ENCODE data around the gene PSMD12.
A peak's percentile ranks its signal among the peaks of the same experiment; 100 is the strongest.
"Not testable (repeated sequence)": the region's sequence is repeated elsewhere in the genome, so short reads cannot be mapped to it uniquely, and the experiment has no call there.

PSMD12 gene

GRCh38 chr17:67366193-67367157 is at the start of gene PSMD12:
Gene PSMD12 (minus strand): TSS chr17:67366577. CDS start chr17:67366519, 58 bp downstream.
- DNase-seq, result peak; percentile 97 to 99

DNA sequence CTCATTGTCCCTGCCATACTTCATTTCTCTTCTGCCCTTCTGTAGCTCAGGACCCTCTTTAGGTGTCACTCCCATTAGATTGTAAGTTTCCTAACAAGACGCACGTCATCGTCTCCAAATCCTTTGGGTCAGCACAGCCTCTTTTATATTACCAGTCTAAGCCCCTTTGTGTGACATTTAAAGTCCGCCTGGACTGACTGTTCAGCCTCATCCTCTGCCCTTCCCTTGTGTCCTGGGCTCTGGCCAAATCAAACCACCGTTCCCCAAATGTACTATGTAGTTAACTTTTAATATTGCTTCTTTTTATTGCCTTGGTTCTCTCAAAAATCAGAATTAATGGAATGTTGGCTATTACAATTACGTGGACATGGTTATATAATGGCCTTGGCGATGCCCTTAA is 48.9 kb upstream of the PSMD12 start:
- DNase-seq, result no peak

DNA sequence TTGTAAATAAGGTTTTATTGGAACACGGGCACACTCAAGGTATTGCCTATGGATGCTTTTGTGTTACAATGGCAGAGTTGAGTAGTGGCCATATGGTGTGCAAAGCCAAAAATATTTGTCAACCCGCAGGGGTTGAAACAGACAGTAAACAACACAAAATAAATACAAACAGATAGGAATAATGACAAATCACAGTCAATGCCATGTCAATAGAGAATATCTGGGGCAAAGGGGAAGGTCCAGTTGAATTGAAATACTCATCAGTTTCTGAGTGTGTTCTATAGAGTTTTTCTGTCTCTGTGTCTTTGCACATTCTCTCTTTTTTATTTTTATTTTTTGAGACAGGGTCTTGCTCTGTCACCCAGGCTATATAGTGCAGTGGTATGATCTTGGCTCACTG is 48.2 kb upstream of the PSMD12 start:
- no peak for DNase-seq

DNA sequence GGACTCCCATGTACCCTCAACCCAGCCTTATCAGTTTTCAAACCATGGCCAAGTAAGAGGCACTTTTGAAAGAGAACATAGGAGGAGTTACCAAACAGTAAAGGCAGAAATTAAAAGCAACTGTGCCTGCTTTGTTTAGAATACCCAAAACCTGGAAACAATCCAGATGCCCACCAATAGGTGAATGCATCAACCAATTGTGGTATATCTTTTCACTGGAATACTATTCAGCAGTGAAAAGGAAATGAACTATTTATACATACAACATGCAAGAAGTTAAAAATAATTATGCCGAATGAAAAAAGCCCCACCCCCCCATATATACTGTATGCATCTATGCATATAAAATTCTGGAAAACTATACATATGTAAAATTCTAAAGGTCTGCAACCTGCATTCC is 47.8 kb upstream of the PSMD12 start:
- DNase-seq, result no peak

GRCh38 chr17:67413388-67413787 is 47.0 kb upstream of the PSMD12 start:
- DNase-seq, result no peak

DNA sequence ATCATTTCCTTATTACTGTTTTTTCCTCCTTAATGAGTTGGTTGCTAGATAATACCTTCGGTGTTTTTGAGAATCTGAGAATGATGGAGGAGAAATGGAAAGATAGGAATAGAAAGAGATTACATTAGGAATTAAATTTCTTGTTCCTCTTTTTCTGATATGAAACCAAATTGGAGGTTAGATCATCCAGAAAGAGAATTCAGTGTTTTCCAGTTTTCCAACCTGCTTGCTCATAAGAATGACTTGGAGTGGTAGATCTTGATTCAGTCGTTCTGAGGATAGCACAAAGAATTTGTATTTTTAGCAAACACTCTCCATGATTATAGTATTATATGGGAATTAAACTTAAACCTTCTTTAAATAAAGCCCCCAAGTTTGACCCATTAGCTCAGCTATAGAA is 46.6 kb upstream of the PSMD12 start:
- no peak for DNase-seq

DNA sequence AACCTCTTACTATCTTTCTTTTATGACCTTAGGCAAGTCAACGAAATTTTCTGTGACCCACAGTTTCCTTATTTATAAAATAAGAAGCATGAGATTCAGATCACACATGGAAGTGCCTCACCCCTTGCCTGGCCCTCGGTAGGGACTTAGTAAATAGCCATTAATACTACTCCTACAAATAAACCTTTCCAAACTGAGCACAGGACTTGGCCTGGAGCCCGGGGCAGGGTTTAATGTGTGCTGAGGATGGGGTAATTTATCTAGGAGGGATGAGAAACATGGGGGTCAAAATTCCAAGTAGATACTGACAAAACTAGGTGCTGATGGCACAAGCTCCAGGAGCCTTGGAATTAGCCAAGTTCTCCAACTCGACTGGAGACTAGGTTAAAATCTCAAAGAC is 45.7 kb upstream of the PSMD12 start:
- no peak for DNase-seq

GRCh38 chr17:67411397-67411796 is 45.0 kb upstream of the PSMD12 start:
- DNase-seq, result no peak

- not testable (repeated sequence) for DNase-seq
Measured at GRCh38 chr17:67408455-67408830, 42.1 kb upstream of the PSMD12 start.

DNA sequence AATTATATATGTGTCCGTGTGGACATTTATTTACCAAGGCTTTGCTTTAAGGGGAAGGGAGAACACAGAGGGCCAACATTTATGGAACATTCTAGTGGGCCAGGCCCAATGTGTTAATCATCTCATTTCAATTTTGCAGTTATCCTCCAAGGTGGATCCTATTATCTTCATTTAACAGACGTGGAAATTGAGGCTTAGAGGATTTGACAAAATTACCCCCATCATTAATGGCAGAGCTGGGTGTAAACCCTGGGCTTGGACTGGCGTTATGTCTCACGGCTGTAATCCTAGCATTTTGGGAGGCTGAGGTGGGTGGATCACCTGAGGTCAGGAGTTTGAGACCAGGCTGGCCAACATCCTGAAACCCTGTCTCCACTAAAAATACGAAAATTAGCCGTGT is 37.1 kb upstream of the PSMD12 start:
- DNase-seq, result no peak

DNA sequence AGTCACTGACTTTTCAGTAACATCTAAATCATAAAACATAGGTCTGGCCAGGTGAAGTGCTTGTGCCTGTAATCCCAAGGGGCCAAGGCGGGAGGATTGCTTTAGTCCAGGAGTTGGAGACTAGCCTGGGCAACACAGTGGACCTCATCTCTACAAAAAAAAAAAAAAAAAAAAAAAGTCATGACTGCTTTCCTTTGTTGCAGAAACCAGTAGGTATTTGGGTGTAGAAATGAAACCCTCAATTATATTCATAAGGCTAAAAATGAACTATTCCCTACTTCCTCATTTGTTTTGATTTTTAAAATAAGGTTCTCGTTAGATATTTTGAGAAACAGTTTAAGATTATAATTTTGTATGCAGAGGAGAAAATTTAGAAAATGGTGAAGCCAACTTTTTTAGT is 36.7 kb upstream of the PSMD12 start:
- DNase-seq, result no peak

- peak in 1 of 2 experiments; percentile 39 for DNase-seq
Measured at GRCh38 chr17:67401598-67402504, 35.5 kb upstream of the PSMD12 start.

- no peak for DNase-seq
Measured at GRCh38 chr17:67401106-67401505, 34.7 kb upstream of the PSMD12 start.

DNA sequence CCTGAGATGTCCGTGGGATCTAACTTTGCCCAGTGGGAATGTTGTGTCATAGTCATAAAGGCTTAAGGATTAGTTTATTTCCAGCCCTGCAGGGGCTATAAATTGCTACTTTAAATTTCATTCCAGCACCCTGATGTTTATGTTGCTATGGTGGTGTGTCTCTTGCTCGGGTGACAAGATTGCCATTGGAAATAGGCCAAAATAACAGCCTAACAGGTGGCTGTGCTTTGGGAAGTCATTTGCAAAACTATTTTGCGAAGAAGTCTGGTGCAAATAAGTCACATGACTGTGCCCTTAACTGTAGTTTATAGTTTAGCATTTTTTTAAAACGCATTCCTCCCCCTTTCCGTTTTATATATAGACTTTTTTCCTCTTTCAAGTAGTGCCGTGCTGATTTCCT is 33.8 kb upstream of the PSMD12 start:
- DNase-seq, result no peak

- DNase-seq, result no peak
Measured at GRCh38 chr17:67399676-67400075, 33.3 kb upstream of the PSMD12 start.

- DNase-seq, result no peak
Measured at GRCh38 chr17:67393809-67394397, 27.5 kb upstream of the PSMD12 start.

GRCh38 chr17:67392111-67392510 is 25.7 kb upstream of the PSMD12 start:
- DNase-seq, result no peak

DNA sequence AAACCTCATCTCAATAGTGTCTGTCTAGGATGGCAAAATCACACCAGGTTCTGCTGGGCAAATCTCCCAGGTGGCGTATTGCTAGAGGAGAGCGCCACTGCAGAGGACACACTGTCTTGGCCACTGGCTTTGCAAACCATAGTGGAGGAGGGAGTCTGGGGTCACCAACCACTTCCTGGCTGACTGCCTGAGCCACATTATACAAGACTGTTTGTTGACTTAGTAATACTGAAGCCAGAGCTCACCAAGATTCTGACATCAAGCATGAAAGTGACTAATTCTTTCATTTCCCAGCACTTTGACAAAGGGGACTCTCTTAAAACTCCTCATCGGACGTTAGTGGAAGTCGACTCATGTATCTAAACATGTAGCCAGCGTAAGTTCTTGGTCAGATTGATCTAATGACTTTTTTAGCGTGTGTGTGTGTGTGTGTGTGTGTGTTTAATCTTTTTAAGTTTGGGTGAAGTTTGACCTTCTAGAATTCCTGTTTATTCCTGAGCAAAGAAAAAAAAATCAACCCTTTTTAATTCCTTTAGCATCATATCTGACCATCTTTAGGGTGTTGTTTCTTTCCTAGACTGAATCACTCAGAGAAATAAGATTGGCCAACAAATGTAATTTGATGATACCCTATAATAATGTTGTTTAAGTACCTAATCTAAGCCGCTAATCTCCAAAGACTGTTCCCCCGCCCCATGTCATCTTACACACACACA is 24.4 kb upstream of the PSMD12 start:
- peak; percentile 77 to 80 for DNase-seq

GRCh38 chr17:67390006-67390645 is 23.7 kb upstream of the PSMD12 start:
- no peak for DNase-seq

GRCh38 chr17:67388986-67389385 is 22.6 kb upstream of the PSMD12 start:
- DNase-seq, result no peak

- not testable (repeated sequence) for DNase-seq
Measured at GRCh38 chr17:67388536-67388935, 22.2 kb upstream of the PSMD12 start.

GRCh38 chr17:67386965-67387551 is 20.7 kb upstream of the PSMD12 start:
- peak; percentile 85 to 87 for DNase-seq
